Activated naive CD4-positive, alpha-beta T cell treated with anti-CD3 and anti-CD28 coated beads, Interleukin-2, amount 50 U/mL, for 72 hours (primary cell): Measurements from ENCODE around the gene CRYBA2. TPM values are rescaled to one million over a fixed set of nuclear protein-coding genes. Genes with fewer than 3 reads are reported as not detected.

Source experiments
- ATAC-seq, 2 donors: fragments of 150-1000 bp; cut with Tn5 transposase; 2 replicates each; pipeline ENCODE4 v1.10.0; 2021; ENCODE audit warnings: mild to moderate bottlenecking in 2 of 2, moderate library complexity in 2 of 2
- DNase-seq, 2 donors: peaks; one replicate each; pipeline ENCODE4 v3.0.0; 2021 to 2022; ENCODE audit warnings: low spot score in 2 of 2
- H3K27ac Mint-ChIP-seq, 2 donors: one replicate each; pipeline ENCODE4 v1.8.0; 2022; ENCODE audit warnings: mild to moderate bottlenecking in 2 of 2, mixed read lengths in 2 of 2
- H3K36me3 Mint-ChIP-seq, 2 donors: one replicate each; pipeline ENCODE4 v1.8.0; 2022; ENCODE audit warnings: mixed read lengths in 2 of 2
- H3K9me3 Mint-ChIP-seq, 2 donors: one replicate each; pipeline ENCODE4 v1.8.0; 2022; ENCODE audit warnings: mixed read lengths in 2 of 2
- total RNA-seq, 2 donors: library from RNA; stranded (reverse); gene quantifications; one replicate each; pipeline ENCODE4 v1.2.3, GENCODE V29; 2022

CRYBA2 gene
- total RNA-seq, 2 donors from 2014 or later = not detected

DNA sequence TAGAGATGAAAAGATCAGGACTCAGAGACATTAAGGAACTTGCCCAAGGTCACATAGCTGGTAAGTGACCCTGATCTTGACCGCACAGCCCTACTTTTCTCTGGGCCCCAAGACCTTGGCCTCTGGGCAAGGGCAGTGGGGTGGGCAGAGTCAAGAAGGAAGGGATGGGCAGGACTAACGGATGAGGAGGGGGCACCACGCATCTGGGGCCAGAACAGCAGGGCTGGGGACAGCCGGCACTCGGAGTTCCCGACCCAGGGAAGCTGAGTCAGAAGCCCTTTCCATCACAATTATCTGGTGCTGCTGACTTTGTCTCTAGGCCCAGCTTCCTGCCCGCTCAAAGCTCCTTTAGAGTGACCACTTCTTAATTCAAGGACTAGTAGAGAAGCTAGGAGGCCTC is 33.7 kb upstream of the CRYBA2 start:
- no peak for DNase-seq
- Mint-ChIP-seq H3K27ac (no peak overlapping the region), H3K9me3 (no peaks in the 10 kb centered on the region), H3K36me3 (no peaks in the 10 kb centered on the region)
- ATAC-seq = no peak

GRCh38 chr2:219025637-219026585 is 32.7 kb upstream of the CRYBA2 start:
- DNase-seq = no peak
- Mint-ChIP-seq H3K27ac (no peak overlapping the region), H3K9me3 (no peaks in the 10 kb centered on the region), H3K36me3 (no peaks in the 10 kb centered on the region)
- no peak for ATAC-seq

DNA sequence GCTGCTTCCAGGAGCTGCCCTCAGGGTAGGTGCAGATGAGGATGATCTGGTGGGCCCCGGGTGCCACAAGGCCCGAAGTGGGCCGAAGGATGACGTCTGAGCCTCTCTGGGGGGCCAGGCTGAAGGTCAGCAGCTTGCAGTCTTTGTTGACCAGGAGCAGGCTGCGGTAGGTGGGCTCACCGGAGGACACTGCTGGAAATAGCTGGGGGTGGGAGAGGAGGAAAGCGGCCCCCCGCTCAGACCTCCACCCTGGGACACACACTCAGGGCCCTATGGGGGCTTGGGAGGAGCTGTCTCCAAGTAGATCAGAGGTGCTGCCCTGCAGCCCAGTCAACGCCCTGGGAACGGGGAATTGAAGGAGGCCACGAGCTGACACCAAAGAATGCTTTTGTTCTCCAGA is 30.8 kb upstream of the CRYBA2 start:
- no peak for ATAC-seq
- Mint-ChIP-seq H3K27ac (no peak overlapping the region), H3K36me3 (no peaks in the 10 kb centered on the region), H3K9me3 (no peaks in the 10 kb centered on the region)
- DNase-seq = no peak

- Mint-ChIP-seq H3K36me3 (no peaks in the 10 kb centered on the region), H3K27ac (no peak overlapping the region), H3K9me3 (no peaks in the 10 kb centered on the region)
- no peak for DNase-seq
- no peak for ATAC-seq
Measured at GRCh38 chr2:219023045-219023605, 29.9 kb upstream of the CRYBA2 start.

DNA sequence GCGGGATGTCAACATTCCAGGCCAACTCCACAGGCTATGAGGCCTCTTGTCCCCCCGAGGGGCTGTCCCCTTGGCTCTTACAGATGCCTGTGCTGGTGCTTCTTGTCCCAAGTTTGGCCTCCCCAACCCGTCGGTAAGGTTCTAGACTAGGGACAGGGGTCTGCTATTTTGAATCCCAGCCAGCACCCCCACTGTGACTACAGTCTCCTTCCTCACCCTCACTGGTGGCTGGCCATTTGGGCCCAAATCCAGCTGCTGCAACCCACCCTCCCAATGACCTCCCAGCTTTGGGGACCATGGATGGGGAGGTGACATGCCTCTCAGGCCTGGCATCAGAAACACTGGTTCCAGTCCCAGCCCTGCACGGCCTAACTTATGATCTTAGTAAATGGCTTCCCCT is 29.4 kb upstream of the CRYBA2 start:
- Mint-ChIP-seq H3K27ac (no peak overlapping the region), H3K36me3 (no peaks in the 10 kb centered on the region), H3K9me3 (no peaks in the 10 kb centered on the region)
- no peak for ATAC-seq
- DNase-seq = no peak

- DNase-seq (no peak), ATAC-seq (no peak)
- H3K27ac Mint-ChIP-seq = no peak overlapping the region
- H3K9me3 Mint-ChIP-seq = no peaks in the 10 kb centered on the region
- H3K36me3 Mint-ChIP-seq = no peaks in the 10 kb centered on the region
Measured at GRCh38 chr2:219022041-219022440, 28.8 kb upstream of the CRYBA2 start.

GRCh38 chr2:219021591-219021990 is 28.4 kb upstream of the CRYBA2 start:
- DNase-seq = no peak
- no peak for ATAC-seq
- H3K36me3 Mint-ChIP-seq = no peaks in the 10 kb centered on the region
- no peak overlapping the region for H3K27ac Mint-ChIP-seq
- H3K9me3 Mint-ChIP-seq = no peaks in the 10 kb centered on the region

DNA sequence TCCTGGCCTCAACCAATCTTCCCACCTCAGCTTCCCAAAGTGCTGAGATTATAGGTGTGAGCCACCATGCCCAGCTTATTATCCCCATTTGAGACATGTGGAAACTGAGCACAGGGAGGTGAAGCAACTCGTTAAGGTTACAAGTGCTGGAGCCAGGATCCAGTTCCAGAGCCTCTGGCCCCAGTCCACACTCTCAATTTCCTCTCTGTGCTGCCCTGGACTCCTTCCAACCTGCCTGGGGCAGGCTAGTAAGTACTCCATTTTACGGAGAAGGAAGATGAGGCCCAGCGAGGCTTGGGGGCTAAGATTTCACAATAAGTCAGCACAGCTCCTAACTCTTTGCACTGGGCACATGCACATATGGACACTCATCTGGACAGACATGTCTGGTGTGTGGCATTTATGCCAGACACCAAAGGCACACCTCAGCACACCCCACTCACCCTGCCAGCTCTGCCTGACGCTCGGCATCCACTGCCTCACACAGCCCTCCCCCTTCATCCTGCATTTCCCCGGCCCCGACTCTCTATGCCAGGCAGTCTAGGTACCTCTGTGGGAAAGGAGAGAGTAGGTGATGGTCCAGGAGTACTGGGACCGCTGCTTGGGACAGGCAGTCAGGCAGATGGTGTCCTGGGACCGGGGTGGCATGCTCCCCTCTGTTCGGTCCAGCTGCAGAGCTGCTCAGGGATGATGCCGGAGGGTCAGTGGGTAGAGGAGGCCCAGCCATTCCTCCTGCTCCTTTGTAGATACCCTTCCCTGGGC is 27.6 kb upstream of the CRYBA2 start:
- no peak overlapping the region for H3K27ac Mint-ChIP-seq
- ATAC-seq (no peak), DNase-seq (no peak)
- H3K36me3 Mint-ChIP-seq = no peaks in the 10 kb centered on the region
- H3K9me3 Mint-ChIP-seq = no peaks in the 10 kb centered on the region

- Mint-ChIP-seq H3K36me3 (no peaks in the 10 kb centered on the region), H3K9me3 (no peaks in the 10 kb centered on the region), H3K27ac (no peak overlapping the region)
- DNase-seq (no peak), ATAC-seq (no peak)
Measured at GRCh38 chr2:219019436-219019835, 26.2 kb upstream of the CRYBA2 start.

DNA sequence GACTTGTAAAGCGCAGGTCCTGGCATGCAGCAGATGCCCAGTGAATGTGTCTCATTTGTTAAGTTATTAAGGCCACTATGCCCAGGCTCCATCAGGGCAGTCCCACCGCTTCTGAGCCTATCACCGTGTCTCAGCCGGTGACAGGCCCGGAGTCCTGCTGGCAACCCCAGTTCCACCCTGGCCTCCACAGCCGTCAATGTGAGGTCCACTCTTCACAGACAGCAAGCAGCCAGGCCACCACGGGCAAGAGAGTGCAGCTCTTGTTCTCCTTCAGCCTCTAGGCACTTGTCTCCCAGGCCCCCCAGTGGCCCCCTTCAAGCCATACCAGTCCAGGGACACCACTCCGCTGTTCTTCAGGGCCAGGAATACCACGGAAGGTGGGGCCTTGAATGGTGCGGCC is 25.5 kb upstream of the CRYBA2 start:
- no peak for ATAC-seq
- no peak for DNase-seq
- Mint-ChIP-seq H3K9me3 (no peaks in the 10 kb centered on the region), H3K36me3 (no peaks in the 10 kb centered on the region), H3K27ac (no peak overlapping the region)

- Mint-ChIP-seq H3K36me3 (no peaks in the 10 kb centered on the region), H3K9me3 (no peaks in the 10 kb centered on the region), H3K27ac (no peak overlapping the region)
- DNase-seq (no peak), ATAC-seq (no peak)
Measured at GRCh38 chr2:219018286-219018685, 25.1 kb upstream of the CRYBA2 start.

- H3K36me3 Mint-ChIP-seq = no peaks in the 10 kb centered on the region
- H3K27ac Mint-ChIP-seq = no peak overlapping the region
- no peaks in the 10 kb centered on the region for H3K9me3 Mint-ChIP-seq
- DNase-seq (no peak), ATAC-seq (no peak)
Measured at GRCh38 chr2:219017201-219017931, 24.1 kb upstream of the CRYBA2 start.

- no peak for DNase-seq
- Mint-ChIP-seq H3K9me3 (no peaks in the 10 kb centered on the region), H3K27ac (no peak overlapping the region), H3K36me3 (no peaks in the 10 kb centered on the region)
- no peak for ATAC-seq
Measured at GRCh38 chr2:219016721-219017120, 23.5 kb upstream of the CRYBA2 start.

DNA sequence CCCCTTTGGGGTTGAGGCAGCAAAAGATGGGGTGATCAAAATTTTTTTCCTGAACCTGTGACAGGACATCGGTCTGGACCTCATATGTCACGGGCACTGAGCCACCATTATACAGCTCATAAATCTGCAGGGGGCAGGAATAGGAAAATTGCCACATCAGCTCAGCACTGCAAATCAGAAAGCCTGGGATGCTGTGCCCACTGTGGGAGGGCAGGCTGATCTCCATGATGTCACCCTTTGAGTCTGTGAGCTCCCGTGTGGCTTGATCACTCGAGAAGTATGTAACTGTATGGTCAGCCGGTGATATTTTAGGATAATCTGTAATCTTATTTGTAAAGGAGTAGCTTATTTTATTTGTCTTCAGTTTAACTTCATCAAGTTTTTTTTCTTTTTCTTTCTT is 17.7 kb upstream of the CRYBA2 start:
- Mint-ChIP-seq H3K36me3 (no peaks in the 10 kb centered on the region), H3K27ac (no peak overlapping the region), H3K9me3 (no peaks in the 10 kb centered on the region)
- DNase-seq (no peak), ATAC-seq (no peak)

DNA sequence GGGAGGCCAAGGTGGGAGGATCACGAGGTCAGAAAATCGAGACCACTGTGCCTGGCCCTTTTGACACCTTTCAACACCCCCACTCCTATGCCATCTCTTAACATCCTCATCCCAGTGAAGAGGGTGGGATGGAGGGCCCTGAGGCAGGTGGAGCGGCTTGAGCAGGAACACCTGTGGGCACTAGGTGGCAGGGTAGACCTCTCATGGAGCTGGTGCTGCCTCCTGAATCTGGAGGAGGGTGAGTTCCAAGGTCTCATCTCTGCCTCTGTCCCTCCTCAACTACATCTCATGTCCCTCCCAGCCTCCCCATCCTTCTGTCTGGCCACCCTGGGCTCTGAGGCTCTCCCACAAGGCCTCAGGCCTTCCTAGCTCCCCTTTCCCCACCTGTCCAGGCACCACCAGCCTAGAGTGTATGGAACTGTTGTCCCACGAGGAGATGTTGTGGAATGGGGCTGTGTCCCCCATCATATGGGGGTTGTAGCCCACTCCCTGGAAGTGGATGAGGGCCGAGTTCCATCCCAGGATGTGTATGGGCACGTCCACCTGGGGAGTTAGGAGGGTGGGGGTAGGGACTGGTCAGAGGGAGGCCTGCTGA is 17.0 kb upstream of the CRYBA2 start:
- no peak overlapping the region for H3K27ac Mint-ChIP-seq
- DNase-seq = no peak
- no peaks in the 10 kb centered on the region for H3K36me3 Mint-ChIP-seq
- no peaks in the 10 kb centered on the region for H3K9me3 Mint-ChIP-seq
- peak; percentile 51 to 65 for ATAC-seq

DNA sequence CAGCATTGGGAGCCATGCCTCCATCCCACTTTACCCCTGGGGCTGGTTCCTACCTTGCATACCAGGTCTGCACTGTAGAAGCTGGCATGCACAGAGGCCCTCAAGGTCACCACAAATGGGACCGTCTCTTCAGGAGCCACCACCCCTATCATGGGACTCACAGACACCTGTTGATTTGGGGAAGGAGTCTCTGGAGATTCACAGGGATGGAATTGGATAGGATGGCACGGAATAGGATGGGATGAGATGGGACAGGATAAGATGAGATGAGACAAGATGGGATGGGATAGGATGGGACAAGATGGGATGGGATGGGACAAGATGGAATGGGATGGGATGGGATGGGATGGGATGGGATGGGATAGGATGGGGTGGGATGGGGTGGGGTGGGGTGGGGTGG is 16.1 kb upstream of the CRYBA2 start:
- DNase-seq (no peak), ATAC-seq (no peak)
- H3K27ac Mint-ChIP-seq = no peak overlapping the region
- no peaks in the 10 kb centered on the region for H3K9me3 Mint-ChIP-seq
- H3K36me3 Mint-ChIP-seq = no peaks in the 10 kb centered on the region
